MM.1S (cell line): ENCODE measurements around the gene STK32B.

ENCODE experiments used
- DNase-seq: peaks from one replicate; pipeline ENCODE4 v3.0.0-alpha.2; 2015
- H2AFZ ChIP-seq: fragments of 300-600 bp; sonication (generic); 2 replicates; pipeline ENCODE4 v1.6.0; 2016; ENCODE audit warnings: antibody characterized with exemption, low read length
- H3F3A ChIP-seq: fragments of 300-600 bp; sonication (generic); 2 replicates; pipeline ENCODE4 v1.6.1; 2016; ENCODE audit warnings: mild to moderate bottlenecking, antibody characterized with exemption, low read length, moderate library complexity, mixed read lengths; ENCODE audit not compliant: insufficient read depth
- H3K27ac ChIP-seq: fragments of 300-600 bp; sonication (generic); 2 replicates; pipeline ENCODE4 v1.5.1; 2016; ENCODE audit warnings: mild to moderate bottlenecking, low read length
- H3K27me3 ChIP-seq: fragments of 300-600 bp; sonication (generic); replicated peaks from 2 replicates; pipeline ENCODE4 v1.6.0; 2016; ENCODE audit warnings: low read length; ENCODE audit not compliant: insufficient read depth
- H3K36me3 ChIP-seq: fragments of 300-600 bp; sonication (generic); replicated peaks from 2 replicates; pipeline ENCODE4 v1.6.1; 2016; ENCODE audit warnings: mild to moderate bottlenecking, low read length, mixed read lengths; ENCODE audit not compliant: insufficient read depth
- H3K4me1 ChIP-seq: fragments of 300-600 bp; sonication (generic); 2 replicates; pipeline ENCODE4 v1.6.1; 2016; ENCODE audit warnings: low read length, mixed read lengths
- H3K4me2 ChIP-seq: fragments of 300-600 bp; sonication (generic); 2 replicates; pipeline ENCODE4 v1.6.0; 2016; ENCODE audit warnings: low read depth, low read length
- H3K4me3 ChIP-seq: fragments of 300-600 bp; sonication (generic); 2 replicates; pipeline ENCODE4 v1.5.1; 2016; ENCODE audit warnings: low read length, mixed read lengths
- H3K79me2 ChIP-seq: fragments of 300-600 bp; sonication (generic); 2 replicates; pipeline ENCODE4 v1.6.1; 2016; ENCODE audit warnings: mixed run types, low read length, mixed read lengths
- H3K9ac ChIP-seq: fragments of 300-600 bp; sonication (generic); 2 replicates; pipeline ENCODE4 v1.6.1; 2016; ENCODE audit warnings: low read length, mixed read lengths
- H3K9me2 ChIP-seq: fragments of 300-600 bp; sonication (generic); replicated peaks from 2 replicates; pipeline ENCODE4 v1.6.1; 2016; ENCODE audit warnings: mild to moderate bottlenecking, low read length, mixed read lengths; ENCODE audit not compliant: insufficient read depth
- H3K9me3 ChIP-seq: fragments of 300-600 bp; sonication (generic); replicated peaks from 2 replicates; pipeline ENCODE4 v1.6.1; 2016; ENCODE audit warnings: mild to moderate bottlenecking, low read length, mixed read lengths; ENCODE audit not compliant: insufficient read depth
- H4K20me1 ChIP-seq: fragments of 300-600 bp; sonication (generic); 2 replicates; pipeline ENCODE4 v1.6.1; 2016; ENCODE audit warnings: mild to moderate bottlenecking, low read length, moderate library complexity, mixed read lengths; ENCODE audit not compliant: insufficient read depth
- CTCF ChIP-seq: fragments of 300-600 bp; sonication (generic); IDR thresholded peaks from 2 replicates; pipeline ENCODE4 v1.5.1; 2016; ENCODE audit warnings: antibody characterized with exemption, low read length, mixed read lengths
- EZH2 ChIP-seq: fragments of 300-600 bp; sonication (generic); optimal IDR thresholded peaks from 2 replicates; pipeline ENCODE3; 2017; ENCODE audit warnings: low read depth, mild to moderate bottlenecking, antibody characterized with exemption, low read length, mixed read lengths
- EZH2phosphoT487 ChIP-seq: fragments of 300-600 bp; sonication (generic); IDR thresholded peaks from 2 replicates; pipeline ENCODE4 v1.6.1; 2018; ENCODE audit warnings: antibody characterized with exemption, low read length

STK32B gene

GRCh38 chr4:5379895-5380294 lies 328.6 kb downstream of the STK32B start:
- Histone ChIP-seq H3F3A (no peaks in the 10 kb centered on the region), H3K9me3 (no peaks in the 10 kb centered on the region), H3K27me3 (no peaks in the 10 kb centered on the region), H3K36me3 (no peaks in the 10 kb centered on the region), H3K4me1 (no peaks in the 10 kb centered on the region), H4K20me1 (no peaks in the 10 kb centered on the region), H3K9ac (no peak overlapping the region), H3K79me2 (no peaks in the 10 kb centered on the region), H3K27ac (no peak overlapping the region), H3K9me2 (no peaks in the 10 kb centered on the region), H3K4me3 (no peak overlapping the region), H3K4me2 (no peak overlapping the region), H2AFZ (no peak overlapping the region)
- no peak for DNase-seq
- TF ChIP-seq EZH2 (no peak), CTCF (no peak), EZH2phosphoT487 (no peak)

- Histone ChIP-seq H2AFZ (no peak overlapping the region), H3K79me2 (no peaks in the 10 kb centered on the region), H3F3A (no peaks in the 10 kb centered on the region), H3K4me1 (no peaks in the 10 kb centered on the region), H3K9ac (no peak overlapping the region), H3K9me2 (no peaks in the 10 kb centered on the region), H3K9me3 (no peaks in the 10 kb centered on the region), H4K20me1 (no peaks in the 10 kb centered on the region), H3K4me3 (no peak overlapping the region), H3K4me2 (no peak overlapping the region), H3K36me3 (no peaks in the 10 kb centered on the region), H3K27me3 (no peaks in the 10 kb centered on the region), H3K27ac (no peak overlapping the region)
- no peak for DNase-seq
- TF ChIP-seq CTCF: no peak
- no peak for TF ChIP-seq EZH2phosphoT487
- no peak for TF ChIP-seq EZH2
These were observed 330.7 kb downstream of the STK32B start for GRCh38 chr4:5381961-5382441.

- Histone ChIP-seq H3K27me3 (no peaks in the 10 kb centered on the region), H3K9ac (no peak overlapping the region), H3K27ac (no peak overlapping the region), H3K9me2 (no peaks in the 10 kb centered on the region), H3K4me3 (no peak overlapping the region), H3K4me1 (no peaks in the 10 kb centered on the region), H2AFZ (no peak overlapping the region), H3F3A (no peaks in the 10 kb centered on the region), H3K36me3 (no peaks in the 10 kb centered on the region), H3K9me3 (no peaks in the 10 kb centered on the region), H3K4me2 (no peak overlapping the region), H3K79me2 (no peaks in the 10 kb centered on the region), H4K20me1 (no peaks in the 10 kb centered on the region)
- DNase-seq: no peak
- TF ChIP-seq CTCF: no peak
- TF ChIP-seq EZH2: no peak
- TF ChIP-seq EZH2phosphoT487: no peak
These were observed 332.1 kb downstream of the STK32B start for GRCh38 chr4:5383191-5383980.
